ENCODE data around the gene N4BP2L2.

N4BP2L2 gene

GRCh38 chr13:32504263-32504662 is 34.3 kb downstream of the N4BP2L2 start:
- no peak for TF ChIP-seq CTCF (IDR thresholded peaks at IDR 0.05; ENCODE audit: low read length, missing control alignments)
- no peak overlapping the region for H3K4me3 ChIP-seq (replicated peaks; ENCODE audit: low read depth, low read length)
- no peak for DNase-seq (ENCODE audit: low read depth)

- TF ChIP-seq CTCF (IDR thresholded peaks at IDR 0.05; ENCODE audit: low read length, missing control alignments): no peak
- no peak overlapping the region for H3K4me3 ChIP-seq (replicated peaks; ENCODE audit: low read depth, low read length)
- DNase-seq (ENCODE audit: low read depth): no peak
Observed at GRCh38 chr13:32503727-32504126, 34.9 kb downstream of the N4BP2L2 start.

- TF ChIP-seq CTCF (IDR thresholded peaks at IDR 0.05; ENCODE audit: low read length, missing control alignments): no peak
Observed at GRCh38 chr13:32501064-32501463, 37.5 kb downstream of the N4BP2L2 start.

GRCh38 chr13:32499538-32500210 is 38.9 kb downstream of the N4BP2L2 start:
- no peak for TF ChIP-seq CTCF (IDR thresholded peaks at IDR 0.05; ENCODE audit: low read length, missing control alignments)
- no peak overlapping the region for H3K4me3 ChIP-seq (replicated peaks; ENCODE audit: low read depth, low read length)
- DNase-seq (ENCODE audit: low read depth): no peak

More at GRCh38 chr13:32501064-32501463, 37.5 kb downstream of the N4BP2L2 start:
- no peak for DNase-seq (ENCODE audit: low read depth)
- no peak overlapping the region for H3K4me3 ChIP-seq (replicated peaks; ENCODE audit: low read depth, low read length)

- no peak overlapping the region for H3K4me3 ChIP-seq (replicated peaks; ENCODE audit: low read depth, low read length)
- DNase-seq (ENCODE audit: low read depth): no peak
- TF ChIP-seq CTCF (IDR thresholded peaks at IDR 0.05; ENCODE audit: low read length, missing control alignments): no peak
Observed at GRCh38 chr13:32497589-32497988, 41.0 kb downstream of the N4BP2L2 start.

GRCh38 chr13:32496599-32497160 is 41.9 kb downstream of the N4BP2L2 start:
- no peak for TF ChIP-seq CTCF (IDR thresholded peaks at IDR 0.05; ENCODE audit: low read length, missing control alignments)
- no peak for DNase-seq (ENCODE audit: low read depth)
- no peak overlapping the region for H3K4me3 ChIP-seq (replicated peaks; ENCODE audit: low read depth, low read length)

GRCh38 chr13:32495841-32496240 is 42.8 kb downstream of the N4BP2L2 start:
- no peak for DNase-seq (ENCODE audit: low read depth)
- no peak for TF ChIP-seq CTCF (IDR thresholded peaks at IDR 0.05; ENCODE audit: low read length, missing control alignments)
- no peak overlapping the region for H3K4me3 ChIP-seq (replicated peaks; ENCODE audit: low read depth, low read length)
